Ovary (tissue), 3 donors: ENCODE measurements around the gene ZNF740.

Experiments used
- CTCF ChIP-seq, 3 donors: fragments of 450-650 bp in 2 of 3; fragments of 200-600 bp in 1 of 3; IDR thresholded peaks; one replicate each; pipeline versions ENCODE4 v1.5.1 to v1.8.0; 2016 to 2022; ENCODE audit warnings: antibody characterized with exemption in 3 of 3, mild to moderate bottlenecking in 1 of 3
- EP300 ChIP-seq: sonication (generic); formaldehyde crosslinking; IDR thresholded peaks from one replicate; pipeline ENCODE4 v1.6.1; 2017; ENCODE audit warnings: antibody characterized with exemption
- POLR2A ChIP-seq: fragments of 450-650 bp; IDR thresholded peaks from one replicate; pipeline ENCODE4 v1.6.1; 2017; ENCODE audit warnings: antibody characterized with exemption, mild to moderate bottlenecking, moderate library complexity
- donor health status: DM: no; HTN: no; CAD: no.

- TF ChIP-seq POLR2A (no peak), CTCF (IDR thresholded peaks at IDR 0.05) (no peak), EP300 (no peak)
Observed at GRCh38 chr12:53161119-53161911, 19.2 kb upstream of the ZNF740 start.
